Chondrocyte (in vitro differentiated cells): Measurements from ENCODE around the gene UBE2F. TPM values are rescaled to one million over a fixed set of nuclear protein-coding genes. Genes with fewer than 3 reads are reported as not detected.

Experiments
- DNase-seq: peaks from one replicate; pipeline ENCODE4 v3.0.0; 2021; ENCODE audit warnings: mixed read lengths, low spot score
- H3K27ac Mint-ChIP-seq: one replicate; pipeline ENCODE4 v1.8.0; 2021; ENCODE audit warnings: mild to moderate bottlenecking, moderate library complexity, mixed read lengths; ENCODE audit not compliant: unreplicated experiment
- H3K27me3 Mint-ChIP-seq: 2 replicates; pipeline ENCODE4 v1.8.0; 2021; ENCODE audit warnings: low read depth, mixed read lengths
- H3K36me3 Mint-ChIP-seq: 2 replicates; pipeline ENCODE4 v1.8.0; 2021; ENCODE audit warnings: low read depth, mixed read lengths
- H3K4me1 Mint-ChIP-seq: 2 replicates; pipeline ENCODE4 v1.8.0; 2021; ENCODE audit warnings: low read depth, mild to moderate bottlenecking, mixed read lengths
- H3K4me3 Mint-ChIP-seq: one replicate; pipeline ENCODE4 v1.8.0; 2021; ENCODE audit warnings: mild to moderate bottlenecking, moderate library complexity, mixed read lengths; ENCODE audit not compliant: unreplicated experiment
- H3K9me3 Mint-ChIP-seq: 2 replicates; pipeline ENCODE4 v1.8.0; 2021; ENCODE audit warnings: low read depth, mixed read lengths
- CTCF ChIP-seq: fragments of 200-600 bp; sonication (generic); IDR thresholded peaks from 2 replicates; pipeline ENCODE4 v1.5.0; 2021; ENCODE audit warnings: antibody characterized with exemption, mild to moderate bottlenecking, moderate library complexity
- total RNA-seq: library from RNA; stranded (reverse); gene quantifications from 3 replicates; pipeline ENCODE4 v1.2.1, GENCODE V29; 2021

Gene UBE2F
- total RNA-seq, 1 donor from 2014 or later, result 59.1 TPM

DNA sequence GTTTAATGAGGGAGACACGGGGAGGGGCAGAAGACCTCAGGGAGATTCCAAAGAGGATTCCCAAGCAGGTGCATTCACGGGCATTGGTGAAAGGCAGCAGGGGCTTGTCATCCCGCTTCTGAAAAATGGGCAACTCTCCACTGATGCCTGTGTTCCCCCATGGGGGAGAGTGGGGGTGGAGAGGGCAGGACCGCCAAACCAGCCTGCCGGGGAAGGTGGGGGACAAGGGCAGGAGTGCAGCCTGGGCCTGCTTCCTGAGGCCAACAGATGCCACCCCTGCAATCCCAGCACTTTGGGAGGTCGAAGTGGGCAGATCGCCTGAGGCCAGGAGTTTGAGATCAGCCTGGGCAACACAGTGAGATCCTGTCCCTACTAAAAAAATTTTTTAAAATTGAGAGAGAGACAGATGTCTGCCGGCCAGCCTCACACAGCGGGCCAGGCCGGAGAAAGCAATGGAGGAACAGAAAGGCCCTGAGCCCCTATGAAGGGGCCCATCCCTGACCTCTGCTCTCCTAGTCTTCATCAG, 44.8 kb upstream of the UBE2F start:
- Mint-ChIP-seq H3K36me3 (peaks cover 1% of the 10 kb centered on the region), H3K4me3 (no peak overlapping the region), H3K27ac (peak overlapping the region; percentile 65), H3K27me3 (no peaks in the 10 kb centered on the region), H3K9me3 (no peaks in the 10 kb centered on the region), H3K4me1 (peaks cover 41% of the 10 kb centered on the region)
- TF ChIP-seq CTCF, result no peak
- no peak for DNase-seq

DNA sequence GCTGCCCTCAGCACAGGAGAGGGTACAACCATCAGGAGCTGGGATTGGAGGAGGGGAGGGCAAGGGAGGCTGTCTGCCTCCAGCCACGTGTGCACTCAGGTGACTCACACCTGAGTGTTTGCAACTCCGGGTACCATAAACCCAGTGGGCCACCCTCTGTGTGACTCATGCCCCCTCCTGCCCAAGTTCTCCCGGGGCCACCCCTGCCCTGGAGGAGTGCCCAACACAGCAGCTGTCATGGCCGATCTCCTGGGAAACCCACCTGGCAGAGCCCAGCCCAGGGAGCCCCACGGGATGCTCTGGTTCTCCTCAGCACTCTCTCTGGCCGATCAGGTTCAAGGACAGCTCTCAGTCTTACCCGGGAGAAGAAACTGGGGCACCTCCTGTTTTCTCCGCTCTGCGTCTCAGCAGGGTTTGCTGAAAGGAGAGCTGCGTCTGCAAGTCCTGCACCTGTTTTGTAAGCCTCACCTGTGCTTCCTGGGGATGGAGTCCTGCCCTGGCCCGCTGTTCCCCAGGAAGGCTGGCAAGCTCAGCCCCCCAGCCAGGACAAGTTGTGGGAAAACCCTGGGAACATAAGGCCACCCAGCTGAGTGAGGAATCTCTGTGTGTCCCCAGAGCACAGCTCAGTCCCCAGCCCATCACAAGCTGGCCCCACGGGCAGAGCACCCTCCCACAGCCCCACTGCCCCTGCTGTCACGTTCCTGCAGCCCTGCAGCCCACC, 44.0 kb upstream of the UBE2F start:
- peak overlapping the region; percentile 25 for H3K4me3 Mint-ChIP-seq
- H3K4me1 Mint-ChIP-seq, result peaks cover 39% of the 10 kb centered on the region
- DNase-seq, result no peak
- H3K27me3 Mint-ChIP-seq, result no peaks in the 10 kb centered on the region
- H3K9me3 Mint-ChIP-seq, result no peaks in the 10 kb centered on the region
- no peak for TF ChIP-seq CTCF
- peak overlapping the region; percentile 87 for H3K27ac Mint-ChIP-seq
- H3K36me3 Mint-ChIP-seq, result peaks cover 1% of the 10 kb centered on the region

GRCh38 chr2:237923481-237924163, 43.2 kb upstream of the UBE2F start:
- H3K4me3 Mint-ChIP-seq, result peak overlapping the region; percentile 49

GRCh38 chr2:237924164-237924534, 42.7 kb upstream of the UBE2F start:
- DNase-seq, result no peak
- no peak overlapping the region for H3K4me3 Mint-ChIP-seq
- H3K27ac Mint-ChIP-seq, result no peak overlapping the region
- H3K27me3 Mint-ChIP-seq, result no peaks in the 10 kb centered on the region
- no peak for TF ChIP-seq CTCF
- H3K36me3 Mint-ChIP-seq, result peaks cover 1% of the 10 kb centered on the region
- H3K9me3 Mint-ChIP-seq, result no peaks in the 10 kb centered on the region
- peaks cover 34% of the 10 kb centered on the region for H3K4me1 Mint-ChIP-seq

More at GRCh38 chr2:237923481-237924163, 43.2 kb upstream of the UBE2F start:
- Mint-ChIP-seq H3K27ac (peak overlapping the region; percentile 87), H3K36me3 (peaks cover 1% of the 10 kb centered on the region), H3K27me3 (no peaks in the 10 kb centered on the region), H3K4me1 (peaks cover 36% of the 10 kb centered on the region), H3K9me3 (no peaks in the 10 kb centered on the region)
- TF ChIP-seq CTCF, result peak; percentile 99
- no peak for DNase-seq

DNA sequence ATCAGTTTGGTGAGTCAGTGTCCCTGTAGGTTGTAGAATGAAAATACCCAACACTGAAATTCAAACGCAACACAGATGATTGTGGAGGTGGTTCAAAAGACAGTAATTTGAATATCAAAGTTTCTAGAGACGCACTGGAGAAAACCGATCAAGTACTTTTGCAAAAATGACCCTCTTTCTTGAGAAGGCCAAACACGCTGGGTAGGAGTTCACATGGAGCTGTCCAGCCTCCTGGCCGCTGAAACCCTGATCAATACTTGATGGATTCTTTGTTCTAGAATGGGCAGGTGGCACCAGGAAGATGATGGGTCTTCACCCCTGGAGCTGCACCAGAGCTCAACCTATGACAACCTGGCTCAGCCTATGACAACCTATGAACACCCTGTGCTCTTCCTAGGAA, 39.7 kb upstream of the UBE2F start:
- H3K27me3 Mint-ChIP-seq, result no peaks in the 10 kb centered on the region
- TF ChIP-seq CTCF, result no peak
- no peak overlapping the region for H3K27ac Mint-ChIP-seq
- peaks cover 42% of the 10 kb centered on the region for H3K4me1 Mint-ChIP-seq
- no peak overlapping the region for H3K4me3 Mint-ChIP-seq
- DNase-seq, result no peak
- no peaks in the 10 kb centered on the region for H3K36me3 Mint-ChIP-seq
- H3K9me3 Mint-ChIP-seq, result no peaks in the 10 kb centered on the region
